Common myeloid progenitor, CD34-positive (primary cell): ENCODE results near the gene LRRC23.

Experiments used
- CTCF ChIA-PET: fragments of 350-600 bp; sonication (Branson Sonifier 250); formaldehyde crosslinking; loops from one replicate; lab custom pipeline; 2021; ENCODE audit warnings: antibody characterized with exemption; lab: Charles Lee
- POLR2A ChIA-PET: fragments of 350-600 bp; sonication (Branson Sonifier 250); formaldehyde crosslinking; loops from one replicate; lab custom pipeline; 2021; ENCODE audit warnings: antibody characterized with exemption; lab: Charles Lee
- DNase-seq, 3 donors: peaks; one replicate each; pipeline versions ENCODE4 v3.0.0 to v3.0.0-alpha.2; 2013
- H3K27ac ChIP-seq, 2 experiments: 1 replicate in 1 of 2; 2 replicates in 1 of 2; pipeline ENCODE4 v1.7.0; 2013; ENCODE audit warnings: inconsistent platforms in 2 of 2, low read length in 2 of 2, mild to moderate bottlenecking in 2 of 2, low read depth in 1 of 2, moderate library complexity in 1 of 2; ENCODE audit not compliant: severe bottlenecking in 2 of 2, insufficient read depth in 1 of 2, poor library complexity in 1 of 2
- H3K27me3 ChIP-seq, 5 experiments: replicated peaks in 2 of 5; 1 replicate in 3 of 5; 2 replicates in 2 of 5; pipeline versions ENCODE4 v1.6.1 to v1.7.0; 2013; ENCODE audit warnings: low read length in 4 of 5, mild to moderate bottlenecking in 2 of 5, moderate library complexity in 2 of 5, inconsistent platforms in 1 of 5; ENCODE audit not compliant: insufficient read depth in 5 of 5, control insufficient read depth in 4 of 5
- H3K36me3 ChIP-seq, 4 experiments: 1 replicate in 2 of 4; 2 replicates in 2 of 4; pipeline versions ENCODE4 v1.6.1 to v1.7.0; 2013; ENCODE audit warnings: low read length in 3 of 4, control low read depth in 1 of 4, mild to moderate bottlenecking in 1 of 4; ENCODE audit not compliant: control insufficient read depth in 4 of 4, insufficient read depth in 4 of 4
- H3K4me1 ChIP-seq, 4 experiments: 1 replicate in 3 of 4; 2 replicates in 1 of 4; pipeline versions ENCODE4 v1.6.1 to v1.7.1; 2013; ENCODE audit warnings: low read length in 3 of 4, mild to moderate bottlenecking in 3 of 4, control low read depth in 1 of 4, inconsistent platforms in 1 of 4, moderate library complexity in 1 of 4; ENCODE audit not compliant: control insufficient read depth in 4 of 4, insufficient read depth in 4 of 4; ENCODE audit errors: control extremely low read depth in 1 of 4
- H3K4me3 ChIP-seq, 7 experiments: 1 replicate in 4 of 7; 2 replicates in 3 of 7; pipeline versions ENCODE4 v1.5.1 to v1.7.0; 2013; ENCODE audit warnings: mild to moderate bottlenecking in 7 of 7, low read length in 6 of 7, moderate library complexity in 6 of 7, inconsistent platforms in 2 of 7, low read depth in 2 of 7, control low read depth in 1 of 7; ENCODE audit not compliant: insufficient read depth in 4 of 7, control insufficient read depth in 1 of 7; ENCODE audit errors: extremely low read depth in 1 of 7
- H3K9me3 ChIP-seq, 5 experiments: 1 replicate in 4 of 5; 2 replicates in 1 of 5; pipeline versions ENCODE4 v1.6.1 to v1.7.1; 2013; ENCODE audit warnings: low read length in 4 of 5, mild to moderate bottlenecking in 2 of 5, inconsistent platforms in 1 of 5, low read depth in 1 of 5, moderate library complexity in 1 of 5; ENCODE audit not compliant: control insufficient read depth in 4 of 5, insufficient read depth in 2 of 5; ENCODE audit errors: control extremely low read depth in 1 of 5
- WGBS: methylation state at CpG from one replicate; pipeline ENCODE4 v1.1.5; 2013; ENCODE audit not compliant: insufficient coverage; 5-methylcytosine and 5-hydroxymethylcytosine counted together

The LRRC23 gene

DNA sequence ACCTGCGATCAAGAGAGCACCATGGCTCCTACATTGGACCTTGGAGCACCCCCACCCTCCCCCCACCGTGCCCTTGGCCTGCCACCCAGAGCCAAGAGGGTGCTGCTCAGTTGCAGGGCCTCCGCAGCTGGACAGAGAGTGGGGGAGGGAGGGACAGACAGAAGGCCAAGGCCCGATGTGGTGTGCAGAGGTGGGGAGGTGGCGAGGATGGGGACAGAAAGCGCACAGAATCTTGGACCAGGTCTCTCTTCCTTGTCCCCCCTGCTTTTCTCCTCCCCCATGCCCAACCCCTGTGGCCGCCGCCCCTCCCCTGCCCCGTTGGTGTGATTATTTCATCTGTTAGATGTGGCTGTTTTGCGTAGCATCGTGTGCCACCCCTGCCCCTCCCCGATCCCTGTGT is 37.2 kb downstream of the LRRC23 start:
- Histone ChIP-seq H3K36me3 (peaks cover 0 to 19% (median 11%) of the 10 kb centered on the region in 4 experiments), H3K27ac (no peak overlapping the region), H3K4me1 (peaks cover 3 to 62% (median 51%) of the 10 kb centered on the region in 4 experiments), H3K4me3 (no peak overlapping the region), H3K27me3 (no peaks in the 10 kb centered on the region), H3K9me3 (no peaks in the 10 kb centered on the region)
- CTCF ChIA-PET = interaction anchor here (0.9 to 16.4 kb wide), 6 partner anchors 9 to 72 kb away, joined by 3 to 441 read pairs (median 30); partner anchors contain the start of gene SPSB2
- WGBS = no CpG with 5 or more reads among the region's 12 CpGs
- POLR2A ChIA-PET = no interaction called here
- no peak for DNase-seq

DNA sequence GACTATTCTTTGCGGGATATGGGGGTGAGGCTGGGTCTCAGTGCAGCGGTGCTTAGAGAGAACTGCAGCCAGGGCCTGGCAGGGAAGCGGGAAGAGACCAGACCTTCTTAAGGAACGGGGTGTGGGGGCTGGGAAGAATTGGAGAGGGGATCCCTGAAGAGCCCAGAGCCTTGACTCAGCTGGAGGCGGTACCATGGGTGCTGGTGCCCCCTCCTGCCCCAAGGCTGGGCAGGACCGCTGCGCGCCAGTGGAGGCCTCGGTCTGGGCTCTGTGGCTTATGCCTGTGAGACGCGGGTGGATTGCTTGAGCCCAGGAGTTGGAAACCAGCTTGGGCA is 37.7 kb downstream of the LRRC23 start:
- H3K9me3 ChIP-seq = no peaks in the 10 kb centered on the region
- H3K4me3 ChIP-seq = no peak overlapping the region
- POLR2A ChIA-PET = interaction anchor here (2.3 to 3.4 kb wide), 2 partner anchors 17 to 19 kb away, joined by 15 to 42 read pairs; no protein-coding TSS in a partner anchor
- WGBS = 93% methylated on average over 9 of the region's 11 CpGs
- no peaks in the 10 kb centered on the region for H3K27me3 ChIP-seq
- peaks cover 0 to 19% (median 11%) of the 10 kb centered on the region in 4 experiments for H3K36me3 ChIP-seq
- DNase-seq = no peak
- H3K27ac ChIP-seq = peak overlapping the region in 1 of 2 experiments; percentile 99
- H3K4me1 ChIP-seq = peaks cover 3 to 62% (median 50%) of the 10 kb centered on the region in 4 experiments
- CTCF ChIA-PET = interaction anchor here (2.0 to 16.4 kb wide), 3 partner anchors 17 to 74 kb away, joined by 12 to 441 read pairs (median 17); partner anchors contain the start of gene TPI1

DNA sequence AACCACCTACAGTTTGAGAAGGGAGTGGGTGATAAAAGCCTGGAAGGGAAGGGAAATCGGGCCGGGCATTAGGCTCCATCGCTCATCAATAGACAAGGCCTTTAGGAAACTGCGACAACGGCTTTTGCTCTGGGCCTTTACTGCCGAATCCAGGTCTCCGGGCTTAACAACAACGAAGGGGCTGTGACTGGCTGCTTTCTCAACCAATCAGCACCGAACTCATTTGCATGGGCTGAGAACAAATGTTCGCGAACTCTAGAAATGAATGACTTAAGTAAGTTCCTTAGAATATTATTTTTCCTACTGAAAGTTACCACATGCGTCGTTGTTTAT is 38.7 kb downstream of the LRRC23 start:
- H3K4me1 ChIP-seq = peaks cover 3 to 53% (median 44%) of the 10 kb centered on the region in 4 experiments
- peaks cover 0 to 19% (median 11%) of the 10 kb centered on the region in 4 experiments for H3K36me3 ChIP-seq
- H3K4me3 ChIP-seq = peak overlapping the region in 5 of 7 experiments; percentile 11 to 89 (median 71)
- POLR2A ChIA-PET = interaction anchor here (0.8 to 4.0 kb wide), 20 partner anchors 8 to 698 kb away, joined by 3 to 42 read pairs (median 7); partner anchors contain the start of genes ATN1, C1RL, ENO2 and LPCAT3
- CTCF ChIA-PET = interaction anchor here (0.7 to 16.4 kb wide), 17 partner anchors 9 to 298 kb away, joined by 3 to 441 read pairs (median 6); partner anchors contain the start of genes C1RL, LPCAT3, SPSB2 and TPI1
- peak overlapping the region; percentile 97 to 99 for H3K27ac ChIP-seq
- DNase-seq = peak; percentile 93 to 97 (median 97)
- 0% methylated on average over 6 of the region's 13 CpGs for WGBS
- H3K9me3 ChIP-seq = no peaks in the 10 kb centered on the region
- H3K27me3 ChIP-seq = no peaks in the 10 kb centered on the region

DNA sequence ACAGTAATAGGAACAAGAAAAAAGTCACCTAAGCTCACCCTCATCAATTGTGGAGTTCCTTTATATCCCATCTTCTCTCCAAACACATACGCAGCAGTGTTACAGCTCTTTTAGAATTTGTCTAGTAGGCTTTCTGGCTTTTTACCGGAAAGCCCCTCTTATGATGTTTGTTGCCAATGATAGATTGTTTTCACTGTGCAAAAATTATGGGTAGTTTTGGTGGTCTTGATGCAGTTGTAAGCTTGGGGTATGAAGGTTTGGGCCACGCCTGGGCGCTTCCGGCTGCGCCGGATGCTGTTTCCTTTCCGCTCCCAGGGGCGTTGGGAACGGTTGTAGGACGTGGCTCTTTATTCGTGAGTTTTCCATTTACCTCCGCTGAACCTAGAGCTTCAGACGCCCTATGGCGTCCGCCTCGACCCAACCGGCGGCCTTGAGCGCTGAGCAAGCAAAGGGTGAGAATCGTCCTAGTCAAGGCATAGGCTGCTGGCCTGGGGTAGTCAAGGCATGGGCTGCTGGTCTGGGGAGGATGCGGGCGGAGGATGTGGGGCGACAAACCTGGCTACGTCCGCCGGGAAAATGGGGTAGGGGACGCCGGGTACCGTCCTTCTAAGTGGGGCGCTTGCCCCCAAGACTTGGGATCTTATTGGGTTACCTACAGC is 39.2 kb downstream of the LRRC23 start, which contains the start of the genes C12orf57 and RNU7-1:
C12orf57 (plus strand) TSS at position 301 of the 659 bp plus-strand sequence; CDS start at position 401, 100 bp downstream.
RNU7-1 (plus strand) TSS at position 95 of the 659 bp plus-strand sequence.
- under 1% methylated on average over 22 of the region's 31 CpGs for WGBS
- Histone ChIP-seq H3K9me3 (no peaks in the 10 kb centered on the region), H3K27me3 (no peaks in the 10 kb centered on the region), H3K4me3 (peak within 1 kb of the TSS; percentile 41 to 89 (median 71)), H3K27ac (peak within 1 kb of the TSS; percentile 97 to 99), H3K4me1 (peaks cover 3 to 49% (median 42%) of the 10 kb centered on the region in 4 experiments), H3K36me3 (peaks cover 0 to 19% (median 11%) of the 10 kb centered on the region in 4 experiments)
- POLR2A ChIA-PET = interaction anchor here (0.5 to 4.0 kb wide), 24 partner anchors 8 to 698 kb away, joined by 3 to 42 read pairs (median 6); partner anchors contain the start of genes ATN1, C1RL, ENO2 and LPCAT3
- CTCF ChIA-PET = interaction anchor here (0.7 to 16.4 kb wide), 20 partner anchors 9 to 299 kb away, joined by 3 to 441 read pairs (median 6); partner anchors contain the start of genes C1R, C1RL, LPCAT3 and SPSB2
- DNase-seq = peak; percentile 89 to 96 (median 92)

DNA sequence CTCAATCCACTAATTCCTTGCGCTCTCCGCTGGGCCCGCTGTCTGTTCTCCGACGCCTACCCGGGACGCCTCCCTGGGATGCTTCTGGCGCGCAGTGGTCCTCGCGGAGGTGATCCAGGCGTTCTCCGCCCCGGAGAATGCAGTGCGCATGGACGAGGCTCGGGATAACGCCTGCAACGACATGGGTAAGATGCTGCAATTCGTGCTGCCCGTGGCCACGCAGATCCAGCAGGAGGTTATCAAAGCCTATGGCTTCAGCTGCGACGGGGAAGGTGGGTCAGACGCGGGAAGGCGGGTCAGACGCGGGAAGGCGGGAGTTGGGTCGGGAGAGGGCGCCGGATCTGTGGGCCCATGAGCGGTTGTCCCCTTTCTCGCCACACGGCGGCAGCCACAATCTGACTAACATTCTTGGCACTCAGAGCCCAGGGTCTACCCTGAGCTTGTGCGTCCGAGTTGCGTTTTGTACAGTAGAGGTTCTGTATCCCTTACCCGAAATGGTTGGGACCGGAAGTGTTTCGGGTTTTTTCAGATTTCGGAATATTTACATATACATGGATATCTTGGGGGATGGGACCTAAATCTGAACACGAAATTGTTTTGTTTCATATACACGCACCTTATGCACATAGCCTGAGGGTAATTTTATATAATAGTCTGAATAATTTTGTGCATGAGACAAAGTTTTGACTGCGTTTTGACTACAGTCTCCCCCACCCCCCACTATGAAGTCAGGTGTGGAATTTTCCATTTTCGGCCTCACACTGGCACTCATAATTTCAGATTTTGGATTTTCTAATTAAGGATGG is 40.0 kb downstream of the LRRC23 start:
- no peaks in the 10 kb centered on the region for H3K27me3 ChIP-seq
- ChIA-PET CTCF (interaction anchor here (1.1 to 16.4 kb wide), 17 partner anchors 8 to 201 kb away, joined by 3 to 441 read pairs (median 6); partner anchors contain the start of genes C1R, C1RL, LPCAT3 and SPSB2), POLR2A (interaction anchor here (0.5 to 4.0 kb wide), 24 partner anchors 7 to 697 kb away, joined by 3 to 42 read pairs (median 5); partner anchors contain the start of genes ATN1, C1RL, ENO2 and LPCAT3)
- no peaks in the 10 kb centered on the region for H3K9me3 ChIP-seq
- H3K27ac ChIP-seq = peak overlapping the region; percentile 97 to 99
- WGBS = 0% methylated on average over 42 of the region's 48 CpGs
- peak; percentile 90 to 94 (median 93) for DNase-seq
- peaks cover 3 to 53% (median 48%) of the 10 kb centered on the region in 4 experiments for H3K4me1 ChIP-seq
- peak overlapping the region; percentile 41 to 89 (median 71) for H3K4me3 ChIP-seq
- H3K36me3 ChIP-seq = peaks cover 0 to 18% (median 9%) of the 10 kb centered on the region in 4 experiments

DNA sequence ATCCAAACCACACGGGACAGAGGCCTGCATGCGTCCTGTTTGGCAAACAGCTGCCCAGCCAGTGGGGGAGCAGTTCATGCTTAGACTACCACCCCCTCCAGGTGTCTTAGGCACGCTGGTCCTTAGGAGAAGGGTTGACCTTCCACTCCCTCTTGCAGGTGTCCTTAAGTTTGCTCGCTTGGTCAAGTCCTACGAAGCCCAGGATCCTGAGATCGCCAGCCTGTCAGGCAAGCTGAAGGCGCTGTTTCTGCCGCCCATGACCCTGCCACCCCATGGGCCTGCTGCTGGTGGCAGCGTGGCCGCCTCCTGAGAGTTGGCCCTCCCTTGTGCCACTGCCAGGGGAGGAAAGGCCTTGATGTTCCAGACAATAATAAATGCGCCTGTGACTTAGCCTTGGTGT is 41.0 kb downstream of the LRRC23 start:
- Histone ChIP-seq H3K4me1 (peaks cover 7 to 61% (median 56%) of the 10 kb centered on the region in 4 experiments), H3K27me3 (no peaks in the 10 kb centered on the region), H3K36me3 (peaks cover 0 to 13% (median 6%) of the 10 kb centered on the region in 4 experiments), H3K27ac (no peak overlapping the region), H3K4me3 (peak overlapping the region in 2 of 7 experiments; percentile 73 to 74), H3K9me3 (no peaks in the 10 kb centered on the region)
- 93% methylated on average over 11 of the region's 11 CpGs for WGBS
- no peak for DNase-seq
- ChIA-PET CTCF (interaction anchor here (1.1 to 16.4 kb wide), 14 partner anchors 10 to 200 kb away, joined by 3 to 441 read pairs (median 5); partner anchors contain the start of genes C1RL and SPSB2), POLR2A (interaction anchor here (0.9 to 4.0 kb wide), 6 partner anchors 13 to 78 kb away, joined by 3 to 42 read pairs (median 24); partner anchors contain the start of gene TPI1)
